Stimulated activated CD4-positive, alpha-beta T cell treated with anti-CD3 and anti-CD28 coated beads, Interleukin-4, amount 100 ng/mL, for 24 hours (primary cell): ENCODE results near the gene VILL.
"Not testable (repeated sequence)": the region's sequence is repeated elsewhere in the genome, so short reads cannot be mapped to it uniquely, and the experiment has no call there.

ENCODE experiments used
- DNase-seq: peaks from one replicate; pipeline ENCODE4 v3.0.0-alpha.2; 2020

VILL gene

DNA sequence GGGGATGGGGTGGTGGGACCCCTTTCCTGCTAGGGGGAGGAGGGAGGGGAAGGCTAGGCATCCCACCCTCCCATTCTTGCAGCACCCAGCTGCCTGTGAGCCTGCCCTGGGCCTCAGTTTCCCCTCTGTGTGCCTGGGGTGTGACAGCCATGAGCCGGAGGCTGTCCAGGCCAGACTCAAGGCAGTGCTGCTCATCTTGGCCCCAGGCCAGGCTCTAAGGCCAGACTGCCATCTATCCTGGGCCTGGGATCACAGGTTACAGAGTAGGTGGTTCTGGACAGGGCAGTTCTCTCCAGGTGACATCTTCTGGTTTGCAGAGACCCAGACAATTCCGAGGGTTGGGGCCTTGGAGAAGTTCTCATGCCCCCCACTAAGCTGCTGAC lies 3.3 kb upstream of the VILL start:
- no peak for DNase-seq

DNA sequence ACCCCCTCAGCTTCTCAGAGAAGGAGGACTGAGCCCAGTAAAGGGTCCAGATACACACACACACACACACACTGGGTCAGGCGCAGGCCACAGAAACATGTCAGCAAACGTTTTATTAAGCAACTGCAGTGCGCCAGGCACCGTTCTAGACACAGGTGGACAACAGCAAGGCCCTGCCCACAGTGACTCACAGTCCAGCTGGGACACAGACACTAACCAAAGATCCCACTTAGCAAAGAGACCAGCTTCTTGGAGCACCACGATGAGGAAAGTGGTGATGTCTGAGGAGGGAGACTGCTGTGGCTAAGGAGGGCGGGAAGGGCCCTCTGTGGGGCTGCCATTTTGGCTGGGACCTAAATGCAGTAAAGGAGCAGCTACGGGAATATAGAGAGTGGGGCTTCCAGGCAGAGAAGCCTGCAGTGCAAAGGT lies 2.8 kb upstream of the VILL start:
- no peak for DNase-seq

DNA sequence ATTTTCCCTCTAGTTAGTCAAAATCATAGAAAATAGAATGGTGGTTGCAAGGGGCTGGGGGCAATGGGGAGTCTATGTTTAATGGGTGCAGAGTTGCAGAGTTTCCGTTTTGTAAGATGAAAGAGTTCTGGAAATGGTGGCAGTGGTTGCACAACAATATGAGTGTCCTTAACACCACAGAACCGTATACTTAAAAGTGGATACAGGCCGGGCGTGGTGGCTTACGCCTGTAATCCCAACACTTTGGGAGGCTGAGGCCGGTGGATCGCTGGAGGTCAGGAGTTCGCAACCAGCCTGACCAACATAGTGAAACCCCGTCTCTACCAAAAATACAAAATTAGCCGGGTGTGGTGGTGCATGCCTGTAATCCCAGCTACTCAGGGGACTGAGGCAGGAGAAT lies 2.2 kb upstream of the VILL start:
- DNase-seq = not testable (repeated sequence)

DNA sequence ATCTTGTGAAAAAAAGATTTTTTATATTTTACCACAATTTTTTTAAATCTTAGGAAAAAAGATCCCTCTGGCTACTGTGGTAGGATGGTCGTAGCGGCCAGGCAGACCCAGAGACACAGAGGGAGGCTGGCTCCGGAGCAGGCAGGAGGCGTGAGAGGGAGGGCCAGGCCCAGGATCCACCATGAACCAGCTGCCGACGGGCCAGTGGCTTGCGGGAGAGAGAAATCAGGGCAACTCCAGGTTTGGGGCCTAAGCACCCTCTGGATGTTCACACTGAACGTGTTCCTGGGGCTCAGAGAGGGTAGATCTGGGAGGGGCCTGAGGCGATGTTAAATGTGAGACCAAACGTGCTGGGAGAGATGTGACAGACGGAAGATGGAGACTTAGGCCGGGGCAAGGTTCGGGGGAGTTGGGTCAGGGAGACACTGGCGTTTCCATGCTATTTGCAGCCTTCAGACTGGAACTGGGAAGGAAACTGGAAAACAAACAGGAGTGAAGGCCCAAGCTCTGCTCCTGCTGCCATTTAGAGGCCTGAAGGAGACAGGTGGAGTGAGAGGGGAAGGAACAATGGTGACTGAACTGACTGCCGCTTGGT lies 1.6 kb upstream of the VILL start:
- no peak for DNase-seq

DNA sequence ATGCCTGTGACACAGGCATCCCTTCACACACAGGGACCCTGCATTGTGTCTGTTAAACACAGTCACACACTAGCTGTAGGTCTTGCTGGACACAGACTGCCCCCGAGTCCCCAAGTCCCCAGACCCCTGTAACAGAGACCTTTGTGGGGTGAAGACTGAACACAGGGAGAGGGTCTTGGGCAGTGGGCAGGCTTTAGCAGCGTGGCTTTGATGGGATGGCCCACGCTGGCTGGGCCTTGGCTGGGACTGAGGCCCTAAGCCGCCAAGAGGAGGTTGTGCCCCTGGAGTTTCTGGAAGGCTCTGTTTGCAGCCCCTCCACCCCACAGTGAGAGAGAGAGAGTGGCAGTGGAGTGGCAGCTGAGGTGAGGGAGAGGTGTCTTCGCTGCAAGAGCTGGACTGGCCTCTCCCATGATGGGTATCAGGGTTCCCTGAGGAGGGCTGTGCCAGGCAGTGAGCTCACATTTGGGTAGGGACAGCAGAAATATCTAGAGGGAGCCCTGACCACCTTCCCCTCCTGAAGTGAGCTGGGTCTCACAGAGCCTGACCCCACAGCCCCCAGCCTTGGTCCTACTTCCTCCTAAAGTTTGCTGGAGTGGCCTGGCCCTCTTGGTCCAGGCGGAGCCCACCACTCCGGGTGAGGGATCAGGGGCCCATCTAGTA lies 635 bp upstream of the VILL start:
- DNase-seq = no peak

DNA sequence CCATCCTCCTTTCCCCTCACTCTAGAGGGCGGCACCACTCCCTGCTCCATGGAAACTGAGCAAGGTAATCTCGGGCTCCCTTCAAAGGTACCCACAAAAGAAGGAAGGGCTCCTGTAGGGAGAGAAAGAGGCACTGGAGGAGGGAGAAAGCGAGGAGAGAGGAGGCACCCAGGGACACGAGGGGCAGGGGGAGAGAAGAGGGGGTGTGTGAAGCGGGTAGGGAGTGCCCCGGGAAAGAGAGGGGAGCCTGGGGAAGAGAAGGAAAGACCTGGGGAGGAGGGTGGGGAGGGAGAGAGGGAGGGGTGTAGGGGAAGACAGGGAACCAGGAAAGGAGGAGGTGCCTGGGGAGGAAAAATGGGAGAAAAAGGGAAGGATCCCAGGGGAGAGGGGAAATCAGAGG lies 523 bp downstream of the VILL start:
- DNase-seq = no peak

DNA sequence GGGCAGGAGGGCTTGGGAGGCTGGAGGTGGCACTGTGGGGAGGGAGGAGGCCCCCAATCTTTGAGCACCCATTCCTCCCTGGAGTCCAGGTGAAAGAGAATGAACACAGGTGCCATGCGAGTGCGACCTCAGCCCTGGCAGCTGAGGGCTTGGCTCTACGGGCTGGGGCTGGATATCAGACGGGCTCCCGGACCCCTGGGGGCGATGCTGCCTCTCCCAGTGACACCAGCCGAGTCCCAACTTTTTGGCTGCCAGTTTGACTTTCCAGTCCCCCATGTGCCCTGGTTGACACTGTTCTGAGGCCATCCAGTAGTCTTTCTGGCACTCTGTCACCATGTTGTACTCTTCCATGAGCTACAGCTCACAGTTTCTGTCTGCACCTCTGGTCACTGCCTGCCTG lies 1.2 kb downstream of the VILL start:
- no peak for DNase-seq

DNA sequence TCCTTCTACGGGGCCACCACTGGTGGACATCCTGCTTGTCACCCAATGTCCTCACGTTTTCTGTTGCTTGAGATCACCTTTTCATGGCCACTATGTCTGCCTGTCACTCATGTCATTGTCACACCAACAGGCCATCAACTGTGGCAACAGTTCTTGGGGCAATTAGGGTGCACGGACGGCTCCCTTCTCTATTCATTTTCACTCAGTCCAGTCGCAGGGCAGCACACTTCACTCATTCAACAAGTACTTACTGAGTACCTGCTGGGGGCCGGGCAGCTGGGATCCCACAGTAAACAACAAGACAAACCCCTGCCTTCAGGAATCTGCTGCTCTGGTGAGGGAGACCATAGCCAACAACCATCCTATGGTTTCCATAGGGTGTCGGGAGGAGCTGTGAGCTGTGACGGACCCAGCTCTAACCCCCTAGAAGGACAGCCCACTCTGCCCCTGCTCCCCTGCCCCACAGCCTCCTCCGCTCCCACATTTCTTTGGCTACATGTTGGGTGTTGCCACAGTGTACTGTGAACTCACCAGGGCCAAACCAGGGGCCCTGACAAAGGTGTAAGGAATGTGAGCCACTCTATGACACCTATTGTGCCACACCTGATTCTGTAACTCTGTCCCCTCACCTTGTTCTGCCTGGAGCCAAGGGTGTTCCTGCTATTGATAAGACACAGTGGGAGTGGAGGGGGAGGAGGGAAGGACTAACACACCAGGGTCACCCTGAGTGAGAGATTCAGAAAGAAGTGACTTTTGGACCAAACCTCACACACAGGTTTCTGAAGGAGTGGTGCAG lies 1.9 kb downstream of the VILL start:
- DNase-seq = no peak

DNA sequence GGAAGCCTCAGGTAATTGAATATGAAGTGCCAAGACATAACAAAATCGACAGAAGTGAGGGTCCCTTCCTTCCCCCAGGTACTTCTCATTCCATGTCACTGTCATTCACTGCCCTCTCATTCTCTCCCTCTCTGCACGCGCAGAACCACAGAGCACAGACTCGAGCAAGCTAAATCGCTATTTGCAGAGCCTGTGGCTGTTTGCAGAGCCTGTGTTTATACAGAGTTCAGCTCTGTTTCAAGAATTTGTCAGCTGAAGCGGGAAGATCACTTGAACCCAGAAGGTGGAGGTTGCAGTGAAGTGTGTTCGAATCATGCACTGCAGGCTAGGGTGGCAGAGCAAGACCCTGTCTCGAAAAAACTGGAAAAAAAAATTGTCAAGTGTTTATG lies 2.5 kb downstream of the VILL start:
- DNase-seq = no peak

DNA sequence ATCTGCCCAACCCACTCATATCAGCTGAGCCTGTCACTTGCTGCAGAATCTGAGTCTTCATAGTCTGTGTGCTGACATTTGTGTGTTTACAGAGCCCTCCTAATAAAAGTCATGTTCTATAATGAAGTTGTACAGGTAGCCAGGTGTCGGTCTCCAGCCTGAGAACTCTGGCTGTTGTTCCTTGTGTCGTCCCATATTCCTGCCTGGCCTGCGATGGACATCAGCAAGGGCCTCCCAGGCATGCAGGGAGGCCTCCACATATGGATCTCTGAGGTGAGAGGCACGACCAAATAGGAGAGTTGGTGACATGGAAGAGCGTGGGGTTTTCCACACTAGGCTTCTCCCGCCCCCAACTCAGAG lies 2.9 kb downstream of the VILL start:
- DNase-seq = no peak

DNA sequence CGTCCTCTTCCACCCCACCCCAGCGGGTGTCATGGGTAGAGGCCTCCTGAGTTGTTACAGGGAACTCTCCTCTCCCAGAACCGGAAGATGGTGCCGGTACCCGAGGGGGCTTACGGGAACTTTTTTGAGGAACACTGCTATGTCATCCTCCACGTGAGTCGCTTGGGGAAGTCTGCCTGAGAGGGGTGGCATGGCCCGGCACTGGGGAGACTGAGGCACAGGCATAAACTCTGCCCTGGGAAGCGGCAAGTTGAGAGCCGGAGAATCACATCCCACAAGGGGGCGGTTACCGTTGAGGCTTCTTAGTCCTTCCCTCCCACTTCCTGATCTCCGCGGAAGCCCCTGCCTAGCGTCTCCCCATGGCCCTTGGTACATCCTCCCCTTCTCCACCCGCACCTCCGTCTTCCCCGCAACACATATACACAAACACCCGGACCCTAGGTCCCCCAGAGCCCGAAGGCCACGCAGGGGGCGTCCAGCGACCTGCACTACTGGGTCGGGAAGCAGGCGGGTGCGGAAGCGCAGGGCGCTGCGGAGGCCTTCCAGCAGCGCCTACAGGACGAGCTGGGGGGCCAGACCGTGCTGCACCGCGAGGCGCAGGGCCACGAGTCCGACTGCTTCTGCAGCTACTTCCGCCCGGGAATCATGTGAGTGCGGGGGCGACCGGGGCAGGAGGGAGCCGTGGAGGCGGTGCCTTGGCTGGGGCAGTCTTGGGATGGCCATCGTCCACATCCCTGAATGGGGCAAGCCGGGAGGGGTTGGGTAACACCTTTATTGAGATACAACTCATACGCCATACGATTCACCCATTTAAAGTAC lies 3.4 kb downstream of the VILL start:
- DNase-seq = peak; percentile 76

DNA sequence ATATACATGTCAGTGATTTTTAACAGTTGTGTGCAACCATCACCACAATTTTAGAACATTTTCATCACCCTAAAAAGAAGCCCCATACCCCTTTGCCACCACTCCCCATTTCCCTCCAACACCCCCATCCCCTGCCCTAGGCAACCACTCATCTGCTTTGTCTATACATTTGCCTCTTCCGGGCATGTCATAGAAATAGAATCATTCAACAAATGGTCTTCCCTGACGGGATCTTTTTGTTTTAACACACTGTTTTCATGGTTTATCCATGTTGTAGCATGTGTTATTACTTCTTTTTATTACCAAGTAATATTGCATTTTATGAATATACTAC lies 4.0 kb downstream of the VILL start:
- no peak for DNase-seq

DNA sequence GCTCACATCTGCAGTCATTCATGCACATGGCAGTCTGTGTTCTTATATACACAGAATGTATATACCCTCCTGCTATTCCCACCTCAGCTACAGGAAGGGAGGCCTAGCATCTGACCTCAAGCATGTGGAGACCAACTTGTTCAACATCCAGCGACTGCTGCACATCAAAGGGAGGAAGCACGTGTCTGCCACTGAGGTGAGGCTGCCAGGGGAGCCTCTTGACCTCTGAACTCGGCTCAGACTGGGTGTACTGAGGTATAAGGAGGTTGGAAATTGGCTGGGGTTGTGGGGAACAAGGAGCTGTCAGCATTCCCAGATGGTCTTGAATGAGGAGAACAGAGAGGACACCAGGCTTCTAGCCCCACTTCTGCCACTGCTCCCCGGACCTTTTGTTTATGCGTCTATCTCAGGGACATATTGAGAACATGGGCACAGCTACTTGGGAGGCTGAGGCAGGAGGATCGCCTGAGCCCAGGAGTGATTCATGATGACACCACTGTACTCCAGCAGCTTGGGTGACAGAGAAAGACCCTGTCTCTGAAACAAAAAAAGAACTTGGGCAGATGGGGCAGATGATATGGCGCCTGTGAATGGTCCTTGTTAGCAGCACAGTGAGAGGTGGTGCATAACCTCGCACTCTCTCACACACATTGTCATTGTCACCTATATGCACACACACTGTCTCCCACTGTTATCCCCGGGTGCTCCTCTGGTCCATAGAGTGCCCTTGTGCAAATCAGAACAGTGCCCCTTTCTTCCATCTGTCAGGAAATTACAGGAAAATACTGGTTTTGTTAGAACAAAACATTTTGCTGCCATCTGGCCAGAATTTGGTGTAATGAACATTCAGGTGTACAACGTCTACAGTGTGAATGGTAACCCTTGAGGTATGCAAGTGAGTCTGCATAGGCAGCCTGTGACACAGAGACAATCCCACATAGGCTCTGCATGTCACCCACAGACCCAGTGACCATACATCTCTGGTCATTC lies 5.4 kb downstream of the VILL start:
- DNase-seq = no peak

DNA sequence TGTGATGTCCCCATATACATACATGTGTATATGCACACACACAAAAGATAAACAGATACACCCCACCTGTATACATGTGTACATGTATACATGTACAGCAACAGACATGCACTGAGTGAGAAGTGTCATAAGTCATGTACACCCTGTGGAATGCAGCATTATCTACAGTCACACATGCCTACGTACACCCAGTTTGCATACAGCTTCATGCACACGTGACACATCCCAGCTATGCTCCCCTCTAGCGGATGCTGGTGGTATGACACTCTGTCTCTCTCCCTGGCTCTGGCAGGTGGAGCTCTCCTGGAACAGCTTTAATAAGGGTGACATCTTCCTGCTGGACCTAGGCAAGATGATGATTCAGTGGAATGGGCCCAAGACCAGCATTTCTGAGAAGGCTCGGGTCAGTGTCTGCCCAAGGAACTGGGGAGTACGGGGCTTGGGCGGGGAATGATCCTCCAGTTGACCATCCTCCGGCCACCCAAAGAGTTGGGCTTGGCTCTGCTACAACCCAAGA lies 6.3 kb downstream of the VILL start:
- DNase-seq = peak; percentile 83

DNA sequence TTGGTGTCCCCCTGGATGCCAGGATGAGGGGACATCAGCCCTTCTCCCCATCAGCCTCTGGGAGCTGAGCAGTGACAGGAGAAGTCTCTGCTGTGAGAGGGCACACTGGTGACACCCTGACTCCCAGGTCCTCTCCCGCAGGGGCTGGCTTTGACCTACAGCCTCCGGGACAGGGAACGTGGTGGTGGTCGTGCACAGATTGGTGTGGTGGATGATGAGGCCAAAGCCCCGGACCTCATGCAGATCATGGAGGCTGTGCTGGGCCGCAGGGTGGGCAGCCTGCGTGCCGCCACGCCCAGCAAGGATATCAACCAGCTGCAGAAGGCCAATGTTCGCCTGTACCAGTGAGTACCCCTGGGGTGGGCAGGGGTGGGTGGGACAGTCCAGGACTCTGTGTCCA lies 6.8 kb downstream of the VILL start:
- no peak for DNase-seq

DNA sequence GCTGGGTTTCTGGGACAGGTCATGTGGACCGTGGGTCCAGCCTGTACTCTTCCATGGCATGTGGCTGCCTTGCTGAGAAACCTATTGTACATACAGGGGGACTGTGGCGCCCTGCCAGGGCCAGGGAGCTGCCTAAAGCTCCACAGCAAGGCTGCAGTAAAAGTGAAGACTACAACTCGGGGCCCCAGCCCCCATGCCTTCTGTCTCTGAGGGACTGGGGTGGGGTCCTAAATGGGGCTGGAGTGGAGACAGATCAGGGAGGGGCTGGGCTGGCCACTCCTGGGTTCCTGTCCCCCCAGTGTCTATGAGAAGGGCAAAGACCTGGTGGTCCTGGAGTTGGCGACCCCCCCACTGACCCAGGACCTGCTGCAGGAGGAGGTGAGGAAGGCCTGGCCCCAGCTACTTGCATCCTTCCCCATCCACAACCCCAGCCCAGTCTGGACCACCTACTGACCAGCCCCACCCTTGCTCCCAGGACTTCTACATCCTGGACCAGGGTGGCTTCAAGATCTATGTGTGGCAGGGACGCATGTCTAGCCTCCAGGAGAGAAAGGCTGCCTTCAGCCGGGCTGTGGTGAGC lies 7.3 kb downstream of the VILL start:
- DNase-seq = no peak

DNA sequence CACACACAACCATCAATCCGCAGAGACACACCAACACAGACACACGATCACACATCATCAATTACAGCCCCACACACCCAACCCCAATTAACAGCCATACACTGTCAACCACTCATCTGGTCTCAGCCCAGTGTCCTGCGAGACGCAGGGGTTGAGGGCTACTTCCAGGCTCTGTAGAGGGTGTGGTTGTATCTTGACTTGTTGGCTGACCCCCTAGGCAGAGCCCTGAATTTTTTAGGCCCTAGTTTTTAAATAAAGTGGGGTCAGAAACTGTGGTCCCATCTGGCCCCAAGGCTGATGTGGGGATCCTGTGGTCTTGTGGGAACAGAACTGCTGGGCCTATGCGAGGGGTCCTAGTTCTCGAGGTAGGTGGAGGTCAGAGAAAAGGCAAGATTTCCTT lies 9.2 kb downstream of the VILL start:
- DNase-seq = no peak

DNA sequence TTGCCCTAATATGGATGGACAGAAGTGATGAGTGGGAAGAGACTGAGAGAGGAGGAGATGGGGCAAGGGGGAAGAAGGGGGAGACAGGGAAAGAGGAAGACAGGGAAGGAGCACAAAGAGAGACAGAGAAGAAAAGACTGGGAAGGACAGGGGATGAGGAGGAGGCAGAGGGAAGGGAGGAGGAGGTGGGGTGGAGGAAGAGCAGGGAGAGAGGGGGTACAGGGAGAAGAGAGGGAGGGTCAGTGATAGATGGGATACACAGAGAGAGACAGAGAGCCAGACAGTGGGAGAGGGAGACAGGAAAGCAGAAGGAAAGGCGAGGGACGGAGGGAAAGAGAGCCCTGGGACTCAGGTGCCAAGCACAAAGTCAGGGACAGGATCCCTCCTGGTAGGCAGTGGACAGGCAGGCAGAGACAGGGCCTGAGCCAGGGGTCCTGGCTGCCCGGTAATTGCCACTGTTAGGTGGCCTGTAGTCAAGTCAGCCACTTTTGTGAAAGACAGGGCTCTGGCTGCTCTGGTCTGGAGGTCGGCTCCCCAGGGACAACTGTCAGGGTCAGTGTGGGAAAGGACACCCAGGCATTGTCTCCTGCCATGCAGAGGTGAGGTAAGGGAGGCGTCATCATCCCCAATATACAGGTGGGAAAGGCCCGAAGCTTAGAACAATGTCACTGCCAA lies 9.8 kb downstream of the VILL start:
- no peak for DNase-seq

DNA sequence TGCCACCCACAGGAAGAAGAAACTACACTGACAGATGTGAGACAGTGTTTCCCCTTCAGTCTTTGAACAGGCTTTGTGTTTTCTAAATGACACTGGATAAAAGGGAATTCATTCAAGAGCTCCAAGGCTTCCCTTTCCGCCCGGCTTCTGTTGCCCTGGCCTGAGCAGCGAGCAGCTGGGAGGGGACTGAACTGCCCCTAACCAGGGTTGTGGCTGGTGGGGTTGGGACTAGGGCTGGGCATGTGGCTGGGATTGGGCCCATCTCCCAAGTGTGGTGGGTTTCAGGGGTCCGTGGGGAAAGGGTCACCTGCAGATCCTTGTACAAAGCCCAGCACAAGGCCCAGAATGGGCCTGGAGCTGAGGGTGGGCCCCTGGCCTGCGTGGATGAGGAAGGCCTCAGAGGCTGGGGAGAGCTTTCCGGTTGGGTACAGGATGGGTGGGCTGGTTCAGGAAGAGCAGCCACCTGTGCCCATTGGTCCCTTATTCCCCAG lies 10.4 kb downstream of the VILL start:
- no peak for DNase-seq

DNA sequence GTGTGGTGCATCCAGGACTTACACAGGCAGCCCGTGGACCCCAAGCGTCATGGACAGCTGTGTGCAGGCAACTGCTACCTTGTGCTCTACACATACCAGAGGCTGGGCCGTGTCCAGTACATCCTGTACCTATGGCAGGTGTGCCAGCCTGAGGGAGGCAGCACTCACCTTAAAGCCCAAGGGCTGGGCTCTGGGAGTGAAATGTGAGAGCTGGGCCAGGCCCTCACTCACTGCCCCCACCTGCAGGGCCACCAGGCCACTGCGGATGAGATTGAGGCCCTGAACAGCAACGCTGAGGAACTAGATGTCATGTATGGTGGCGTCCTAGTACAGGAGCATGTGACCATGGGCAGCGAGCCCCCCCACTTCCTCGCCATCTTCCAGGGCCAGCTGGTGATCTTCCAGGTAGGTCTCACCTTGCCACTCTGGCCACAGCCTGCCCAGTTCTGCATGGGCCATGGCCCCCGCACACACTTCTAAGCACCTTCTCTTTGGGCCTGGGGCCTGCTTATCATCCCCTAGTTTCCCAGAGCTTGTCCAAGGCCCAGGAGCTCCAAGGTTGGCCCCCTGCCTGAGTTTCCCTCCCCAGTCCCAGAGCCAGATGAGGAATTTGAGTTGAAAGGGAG lies 11.0 kb downstream of the VILL start:
- DNase-seq = no peak
